Fibroblast of the aortic adventitia (primary cell): Measurements from ENCODE around the gene TMPRSS5. TPM values are rescaled to one million over a fixed set of nuclear protein-coding genes. Genes with fewer than 3 reads are reported as not detected.

Source experiments
- DNase-seq: peaks from one replicate; pipeline ENCODE4 v3.0.0-alpha.2; 2010; ENCODE audit warnings: low read depth
- H3K4me3 ChIP-seq: 2 replicates; pipeline ENCODE4 v1.5.1; 2011; ENCODE audit warnings: low read depth, mild to moderate bottlenecking, control low read depth, low read length, moderate library complexity
- total RNA-seq: library from RNA; depleted of rRNA; stranded (reverse); fragments of >200 nt; gene quantifications from 2 replicates; pipeline ENCODE4 v1.2.3, GENCODE V29; 2012; ENCODE audit warnings: low replicate concordance
- TF ChIP-seq, protein P1 (sequence below): IDR thresholded peaks from 2 replicates; pipeline ENCODE4 v1.5.1; 2011; ENCODE audit warnings: mild to moderate bottlenecking, low read length, control low read depth, inconsistent platforms; ENCODE audit not compliant: insufficient read depth

TMPRSS5 gene
- total RNA-seq, 1 donor: 0.09 TPM

DNA sequence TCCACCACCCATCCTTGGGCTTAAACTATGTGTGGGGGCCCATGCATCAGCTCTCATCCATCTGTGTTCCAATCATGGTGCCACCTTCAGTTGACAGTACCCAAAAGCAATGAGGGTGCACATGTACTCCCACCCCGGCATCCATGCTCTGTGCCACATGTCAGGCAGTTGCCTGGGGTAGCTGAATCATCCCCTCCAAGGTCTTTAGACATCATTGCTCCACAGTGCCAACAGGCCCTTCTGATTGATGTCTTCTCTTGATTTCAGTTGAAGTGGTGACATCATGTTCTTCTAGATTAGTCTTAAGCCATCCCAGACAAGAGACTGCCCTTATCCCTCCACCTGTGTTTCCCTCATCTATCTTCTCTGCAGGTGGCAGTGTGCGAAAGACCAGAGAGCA lies 42.5 kb downstream of the TMPRSS5 start:
- no peak overlapping the region for H3K4me3 ChIP-seq
- TF ChIP-seq, protein P1, sequence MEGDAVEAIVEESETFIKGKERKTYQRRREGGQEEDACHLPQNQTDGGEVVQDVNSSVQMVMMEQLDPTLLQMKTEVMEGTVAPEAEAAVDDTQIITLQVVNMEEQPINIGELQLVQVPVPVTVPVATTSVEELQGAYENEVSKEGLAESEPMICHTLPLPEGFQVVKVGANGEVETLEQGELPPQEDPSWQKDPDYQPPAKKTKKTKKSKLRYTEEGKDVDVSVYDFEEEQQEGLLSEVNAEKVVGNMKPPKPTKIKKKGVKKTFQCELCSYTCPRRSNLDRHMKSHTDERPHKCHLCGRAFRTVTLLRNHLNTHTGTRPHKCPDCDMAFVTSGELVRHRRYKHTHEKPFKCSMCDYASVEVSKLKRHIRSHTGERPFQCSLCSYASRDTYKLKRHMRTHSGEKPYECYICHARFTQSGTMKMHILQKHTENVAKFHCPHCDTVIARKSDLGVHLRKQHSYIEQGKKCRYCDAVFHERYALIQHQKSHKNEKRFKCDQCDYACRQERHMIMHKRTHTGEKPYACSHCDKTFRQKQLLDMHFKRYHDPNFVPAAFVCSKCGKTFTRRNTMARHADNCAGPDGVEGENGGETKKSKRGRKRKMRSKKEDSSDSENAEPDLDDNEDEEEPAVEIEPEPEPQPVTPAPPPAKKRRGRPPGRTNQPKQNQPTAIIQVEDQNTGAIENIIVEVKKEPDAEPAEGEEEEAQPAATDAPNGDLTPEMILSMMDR: no peak
- no peak for DNase-seq

DNA sequence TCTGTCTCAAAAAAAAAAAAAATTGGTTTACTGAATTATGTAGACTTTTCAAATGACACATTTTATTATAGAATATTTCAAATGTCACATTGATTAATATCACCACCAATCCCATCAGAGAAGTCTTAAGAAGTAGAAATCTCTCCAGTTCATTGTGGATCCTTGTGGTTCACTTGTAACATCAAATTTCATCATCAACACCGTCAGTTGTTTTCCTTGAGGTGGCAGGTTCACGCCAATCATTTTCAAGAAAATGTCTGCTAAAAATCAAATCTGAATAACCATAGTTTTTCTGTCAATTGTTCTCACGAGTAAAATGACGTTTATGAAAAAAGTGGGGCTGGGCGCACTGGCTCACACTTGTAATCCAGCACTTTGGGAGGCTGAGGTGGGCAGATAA lies 50.3 kb downstream of the TMPRSS5 start:
- TF ChIP-seq, protein P1: no peak
- no peak overlapping the region for H3K4me3 ChIP-seq
- DNase-seq: no peak

DNA sequence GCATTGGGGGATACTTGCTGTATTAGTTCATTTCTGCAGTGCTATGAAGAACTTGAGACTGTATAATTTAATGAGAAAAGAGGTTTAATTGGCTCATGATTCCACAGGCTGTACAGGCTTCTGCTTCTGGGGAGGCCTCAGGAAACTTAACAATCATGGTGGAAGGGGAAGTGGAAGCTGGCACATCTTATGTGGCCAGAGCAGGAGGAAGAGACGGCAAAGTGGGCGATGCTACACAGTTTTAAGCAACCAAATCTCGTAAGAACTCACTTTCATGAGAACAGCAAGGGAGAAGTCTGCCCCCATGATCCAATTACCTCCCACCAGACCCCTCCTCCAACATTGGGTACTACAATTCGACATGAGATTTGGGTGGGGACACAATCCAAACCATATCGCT lies 55.1 kb downstream of the TMPRSS5 start:
- TF ChIP-seq, protein P1: no peak
- H3K4me3 ChIP-seq: no peak overlapping the region
- DNase-seq: no peak

DNA sequence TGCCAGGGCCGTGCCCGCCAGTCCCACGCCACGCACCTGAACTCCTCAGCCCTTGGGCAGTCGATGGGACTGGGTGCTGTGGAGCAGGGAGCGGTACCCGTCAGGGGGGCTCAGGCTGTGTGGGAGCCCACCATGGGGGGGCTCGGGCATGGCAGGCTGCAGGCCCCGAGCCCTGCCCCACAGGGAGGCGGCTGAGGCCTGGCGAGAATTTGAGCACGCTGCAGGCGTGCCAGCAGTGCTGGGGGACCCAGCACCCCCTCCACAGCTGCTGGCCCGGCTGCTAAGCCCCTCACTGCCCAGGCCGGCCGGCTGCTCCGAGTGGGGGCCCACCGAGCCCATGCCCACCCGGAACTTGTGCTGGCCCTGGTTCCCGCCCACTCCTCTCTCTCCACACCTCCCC lies 56.8 kb downstream of the TMPRSS5 start:
- TF ChIP-seq, protein P1: no peak
- DNase-seq: no peak
- no peak overlapping the region for H3K4me3 ChIP-seq

DNA sequence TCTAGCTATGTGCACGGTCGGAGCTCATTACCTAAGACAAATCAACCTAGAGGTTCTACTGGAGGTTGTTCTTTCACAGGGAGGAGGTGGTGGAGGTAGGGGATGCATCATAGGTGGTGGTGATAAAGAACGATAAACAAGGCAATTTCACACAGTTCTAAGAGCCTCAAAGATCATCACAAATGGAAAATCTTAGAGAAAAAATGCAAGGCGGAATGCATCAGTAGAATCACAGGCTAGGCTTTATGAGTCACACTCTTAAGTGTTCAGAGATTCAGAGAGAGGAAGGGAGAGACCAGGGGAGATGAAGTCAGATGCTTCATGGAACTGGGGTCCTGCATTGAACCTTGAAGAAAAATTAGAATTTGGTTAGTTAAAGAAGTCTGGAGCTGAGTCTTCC lies 58.3 kb downstream of the TMPRSS5 start:
- H3K4me3 ChIP-seq: no peak overlapping the region
- TF ChIP-seq, protein P1: no peak
- DNase-seq: no peak

DNA sequence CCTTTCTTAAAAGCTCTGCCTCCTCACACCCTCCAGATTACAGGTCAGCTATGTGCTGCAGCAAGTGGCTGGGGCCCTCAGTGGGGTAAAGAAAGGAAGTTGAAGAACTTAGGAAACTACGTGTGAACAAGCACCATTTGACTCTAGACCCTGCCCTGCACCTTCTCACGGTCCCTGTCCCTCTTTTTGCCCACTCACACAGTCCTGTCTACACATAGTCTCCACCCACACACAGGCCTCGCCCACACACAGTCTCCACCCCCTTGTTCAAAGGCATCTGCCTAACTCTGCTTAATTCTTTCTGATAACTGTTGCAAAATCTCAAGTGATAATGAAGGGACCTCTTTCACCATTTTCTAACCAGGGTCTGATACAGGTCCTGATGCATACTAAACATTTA lies 59.0 kb downstream of the TMPRSS5 start:
- H3K4me3 ChIP-seq: no peak overlapping the region
- TF ChIP-seq, protein P1: no peak
- no peak for DNase-seq

DNA sequence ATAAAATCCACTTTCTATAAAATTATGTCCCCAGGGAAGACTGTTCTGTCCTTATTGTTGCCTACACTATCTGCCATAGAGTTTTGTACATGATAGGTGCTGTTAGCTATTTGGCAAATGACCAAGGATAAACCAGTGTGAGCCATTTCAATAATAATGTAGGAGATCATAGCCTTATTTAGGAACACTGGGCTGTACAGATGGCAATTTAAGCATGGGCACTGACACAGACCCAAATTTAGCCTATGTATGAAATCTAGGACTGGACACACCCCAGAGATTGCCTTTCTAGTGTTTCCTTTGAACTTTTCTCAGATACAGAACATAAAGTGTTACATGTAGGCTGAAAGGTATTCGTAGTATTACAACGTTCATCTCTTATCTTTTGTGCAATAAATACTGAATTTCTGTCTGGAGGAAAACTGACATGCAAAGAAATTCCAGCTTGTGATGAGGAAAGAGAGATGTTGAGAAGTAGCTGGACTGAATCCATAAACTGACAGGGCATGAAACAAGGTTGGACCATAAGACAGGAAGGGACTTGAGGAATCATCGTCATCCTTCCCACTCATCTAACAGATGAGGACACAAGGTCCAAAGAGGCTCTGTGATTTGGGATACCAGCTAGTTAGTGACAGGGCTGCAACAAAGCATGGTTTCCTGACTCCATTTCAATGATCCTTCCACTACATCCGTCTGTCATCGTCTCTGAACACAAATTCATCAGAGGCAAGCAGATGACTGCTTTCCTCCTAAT lies 60.3 kb downstream of the TMPRSS5 start:
- no peak for DNase-seq

More for the DNA sequence above, 60.3 kb downstream of the TMPRSS5 start:
- H3K4me3 ChIP-seq: no peak overlapping the region
- TF ChIP-seq, protein P1: no peak
